ENCODE results near the gene TPCN2. TPM values are rescaled to one million over a fixed set of nuclear protein-coding genes. Genes with fewer than 3 reads are reported as not detected.

TPCN2 gene
- total and polyA plus RNA-seq, 2 of the 8 experiments (the other 6 are each of a cell fraction or from before 2014, with no cell fraction given), result 9.7 to 18.6 TPM

DNA sequence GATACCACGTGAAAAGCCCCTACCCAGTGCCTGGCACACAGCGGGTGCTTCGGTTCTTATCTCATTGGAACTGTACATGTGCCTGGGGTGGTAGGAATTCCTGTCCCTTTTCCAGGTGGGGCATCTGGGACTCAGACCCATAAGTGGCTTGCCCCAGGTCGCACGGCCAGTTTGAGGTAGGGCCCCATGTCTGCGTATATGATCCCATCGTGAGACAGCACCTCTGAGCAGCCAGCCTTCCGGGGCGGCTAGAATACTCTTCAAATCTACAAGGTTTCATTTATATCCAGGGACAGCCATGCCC, 73.5 kb downstream of the TPCN2 start (continued):
- TF ChIP-seq CHD7 (IDR thresholded peaks at IDR 0.05; ENCODE audit: insufficient replicate concordance, low read length), result no peak
